Endothelial cell (in vitro differentiated cells): ENCODE data around the gene NSUN7. TPM values are rescaled to one million over a fixed set of nuclear protein-coding genes. Genes with fewer than 3 reads are reported as not detected.

Source experiments
- DNase-seq: peaks from one replicate; pipeline ENCODE4 v3.0.0; 2021; ENCODE audit warnings: low spot score
- H3K27ac Mint-ChIP-seq: one replicate; pipeline ENCODE4 v1.8.0; 2021; ENCODE audit warnings: mixed read lengths, inconsistent platforms; ENCODE audit not compliant: unreplicated experiment
- H3K27me3 Mint-ChIP-seq: one replicate; pipeline ENCODE4 v1.8.0; 2021; ENCODE audit warnings: mild to moderate bottlenecking, moderate library complexity, mixed read lengths, inconsistent platforms; ENCODE audit not compliant: unreplicated experiment
- H3K36me3 Mint-ChIP-seq: one replicate; pipeline ENCODE4 v1.8.0; 2021; ENCODE audit warnings: mild to moderate bottlenecking, low read depth, mixed read lengths, inconsistent platforms; ENCODE audit not compliant: unreplicated experiment
- H3K4me1 Mint-ChIP-seq: one replicate; pipeline ENCODE4 v1.8.0; 2021; ENCODE audit warnings: mild to moderate bottlenecking, mixed read lengths, inconsistent platforms; ENCODE audit not compliant: unreplicated experiment
- H3K4me3 Mint-ChIP-seq: one replicate; pipeline ENCODE4 v1.8.0; 2021; ENCODE audit warnings: mild to moderate bottlenecking, mixed read lengths, inconsistent platforms; ENCODE audit not compliant: unreplicated experiment
- H3K9me3 Mint-ChIP-seq: one replicate; pipeline ENCODE4 v1.8.0; 2021; ENCODE audit warnings: mixed read lengths, inconsistent platforms; ENCODE audit not compliant: unreplicated experiment
- CTCF ChIP-seq: fragments of 200-600 bp; sonication (generic); IDR thresholded peaks from one replicate; pipeline ENCODE4 v1.5.0; 2021; ENCODE audit warnings: antibody characterized with exemption; ENCODE audit not compliant: unreplicated experiment
- total RNA-seq: library from RNA; stranded (reverse); fragmentation: NEBNext Ultra II Directional; extraction: Animal tissue kit (Norgen Biotek cat#: 25700); gene quantifications from one replicate; pipeline ENCODE4 v1.2.1, GENCODE V29; 2021; ENCODE audit not compliant: unreplicated experiment

The NSUN7 gene
- total RNA-seq, 1 donor from 2014 or later, result 8.5 TPM

- Mint-ChIP-seq H3K4me3 (no peak overlapping the region), H3K36me3 (peaks cover 12% of the 10 kb centered on the region), H3K27me3 (peaks cover 4% of the 10 kb centered on the region), H3K27ac (no peak overlapping the region), H3K4me1 (peaks cover 11% of the 10 kb centered on the region), H3K9me3 (no peaks in the 10 kb centered on the region)
- TF ChIP-seq CTCF, result no peak
- no peak for DNase-seq
Observed at GRCh38 chr4:40846532-40846931, 96.8 kb downstream of the NSUN7 start.

GRCh38 chr4:40848251-40848650 is 98.5 kb downstream of the NSUN7 start:
- no peak overlapping the region for H3K4me3 Mint-ChIP-seq
- peaks cover 4% of the 10 kb centered on the region for H3K4me1 Mint-ChIP-seq
- peaks cover 4% of the 10 kb centered on the region for H3K27me3 Mint-ChIP-seq
- H3K36me3 Mint-ChIP-seq, result peaks cover 6% of the 10 kb centered on the region
- H3K9me3 Mint-ChIP-seq, result no peaks in the 10 kb centered on the region
- TF ChIP-seq CTCF, result no peak
- no peak overlapping the region for H3K27ac Mint-ChIP-seq
- no peak for DNase-seq

GRCh38 chr4:40848940-40849339 is 99.2 kb downstream of the NSUN7 start:
- H3K9me3 Mint-ChIP-seq, result no peaks in the 10 kb centered on the region
- H3K36me3 Mint-ChIP-seq, result peaks cover 9% of the 10 kb centered on the region
- H3K4me3 Mint-ChIP-seq, result no peak overlapping the region
- DNase-seq, result no peak
- TF ChIP-seq CTCF, result no peak
- H3K27me3 Mint-ChIP-seq, result peaks cover 4% of the 10 kb centered on the region
- H3K4me1 Mint-ChIP-seq, result peaks cover 4% of the 10 kb centered on the region
- H3K27ac Mint-ChIP-seq, result no peak overlapping the region

- no peak overlapping the region for H3K27ac Mint-ChIP-seq
- H3K36me3 Mint-ChIP-seq, result peaks cover 10% of the 10 kb centered on the region
- no peak for DNase-seq
- TF ChIP-seq CTCF, result no peak
- no peak overlapping the region for H3K4me3 Mint-ChIP-seq
- peaks cover 4% of the 10 kb centered on the region for H3K4me1 Mint-ChIP-seq
- peaks cover 7% of the 10 kb centered on the region for H3K27me3 Mint-ChIP-seq
- no peaks in the 10 kb centered on the region for H3K9me3 Mint-ChIP-seq
Observed at GRCh38 chr4:40850496-40850895, 100.7 kb downstream of the NSUN7 start.

GRCh38 chr4:40856277-40856839 is 106.6 kb downstream of the NSUN7 start:
- Mint-ChIP-seq H3K4me3 (peak overlapping the region; percentile 80), H3K9me3 (no peaks in the 10 kb centered on the region), H3K27ac (no peak overlapping the region), H3K36me3 (peaks cover 17% of the 10 kb centered on the region), H3K4me1 (peaks cover 5% of the 10 kb centered on the region), H3K27me3 (peaks cover 14% of the 10 kb centered on the region)
- no peak for TF ChIP-seq CTCF
- no peak for DNase-seq
